ENCODE results near the gene EYA4. TPM values are rescaled to one million over a fixed set of nuclear protein-coding genes. Genes with fewer than 3 reads are reported as not detected.
A peak's percentile ranks its signal among the peaks of the same experiment; 100 is the strongest.

The EYA4 gene
- total RNA-seq, 1 experiment from 2014 or later: 10.0 TPM

DNA sequence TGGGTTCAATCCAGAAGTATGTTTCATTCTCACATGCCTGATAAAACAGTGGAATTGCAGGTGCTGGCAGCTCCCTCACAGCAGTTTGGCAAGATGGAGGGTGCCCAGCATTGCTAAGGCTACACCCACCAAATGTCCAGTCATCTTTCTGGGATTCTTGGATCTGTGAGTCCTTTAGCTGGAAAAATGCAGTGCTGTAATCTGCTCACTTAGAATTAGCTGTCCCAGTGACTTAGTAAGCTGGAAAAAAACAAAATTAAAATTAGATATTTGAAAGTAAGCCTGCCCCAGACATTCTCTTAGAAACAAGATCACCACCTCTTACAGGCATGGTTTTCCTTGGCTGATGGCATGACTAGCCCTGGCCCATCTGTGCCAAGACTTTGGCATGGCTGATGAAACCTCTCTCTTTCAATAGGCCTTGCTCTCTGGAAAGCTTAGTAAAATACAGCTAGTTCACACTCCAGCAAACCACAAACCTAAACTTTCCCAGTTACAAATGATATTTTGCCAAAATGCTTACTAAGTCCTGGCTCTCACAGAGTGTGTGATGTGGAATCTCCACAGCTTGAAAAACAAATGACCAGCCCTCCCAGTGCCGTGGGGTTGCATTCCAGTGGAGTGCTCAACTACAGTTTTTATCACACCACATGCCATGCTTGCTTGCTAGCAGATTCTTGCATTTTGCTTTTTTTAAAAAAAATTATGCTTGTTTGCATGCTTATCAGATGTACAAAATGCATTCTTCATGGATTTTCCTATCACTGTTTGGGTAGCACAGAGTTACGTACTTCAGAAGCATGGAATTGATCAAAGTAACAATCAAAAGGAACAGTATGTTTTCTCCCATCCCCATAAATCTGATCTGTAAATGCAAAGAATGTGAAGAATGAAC, 261.5 kb downstream of the EYA4 start:
- DNase-seq: peak; percentile 12

DNA sequence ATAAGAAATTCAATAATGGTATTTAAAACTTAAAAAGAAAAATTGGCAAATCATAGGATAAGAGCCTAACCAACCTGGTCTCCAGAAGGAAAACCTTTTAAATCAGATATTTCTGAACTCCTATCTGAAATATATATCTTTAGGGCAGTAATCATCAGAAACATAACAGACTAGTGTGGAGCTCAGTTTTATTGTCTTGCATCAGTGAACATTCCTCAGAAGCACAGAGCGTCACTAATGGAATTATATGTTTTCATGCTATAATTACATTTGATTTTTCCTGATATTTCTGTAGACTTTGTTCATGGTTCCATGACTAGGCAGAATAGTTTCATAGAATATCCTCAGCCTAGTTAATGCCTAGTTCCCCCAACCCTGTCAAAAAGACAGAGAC, 262.2 kb downstream of the EYA4 start:
- no peaks in the 10 kb centered on the region for H3K9me2 ChIP-seq (replicated peaks; ENCODE audit: low read length)
- H4K20me1 ChIP-seq (ENCODE audit: low read length): no peaks in the 10 kb centered on the region
- no peak overlapping the region for H2AFZ ChIP-seq (ENCODE audit: low read length)
- H3K9ac ChIP-seq (ENCODE audit: low read length): no peak overlapping the region
- H3K4me2 ChIP-seq (ENCODE audit: low read length): no peak overlapping the region
- ATAC-seq: no peak
- H3K27me3 ChIP-seq (ENCODE audit: low read length): no peaks in the 10 kb centered on the region
- no peak for TF ChIP-seq EZH2phosphoT487 (IDR thresholded peaks at IDR 0.05; ENCODE audit: borderline replicate concordance, low read length)
- TF ChIP-seq, protein P1, sequence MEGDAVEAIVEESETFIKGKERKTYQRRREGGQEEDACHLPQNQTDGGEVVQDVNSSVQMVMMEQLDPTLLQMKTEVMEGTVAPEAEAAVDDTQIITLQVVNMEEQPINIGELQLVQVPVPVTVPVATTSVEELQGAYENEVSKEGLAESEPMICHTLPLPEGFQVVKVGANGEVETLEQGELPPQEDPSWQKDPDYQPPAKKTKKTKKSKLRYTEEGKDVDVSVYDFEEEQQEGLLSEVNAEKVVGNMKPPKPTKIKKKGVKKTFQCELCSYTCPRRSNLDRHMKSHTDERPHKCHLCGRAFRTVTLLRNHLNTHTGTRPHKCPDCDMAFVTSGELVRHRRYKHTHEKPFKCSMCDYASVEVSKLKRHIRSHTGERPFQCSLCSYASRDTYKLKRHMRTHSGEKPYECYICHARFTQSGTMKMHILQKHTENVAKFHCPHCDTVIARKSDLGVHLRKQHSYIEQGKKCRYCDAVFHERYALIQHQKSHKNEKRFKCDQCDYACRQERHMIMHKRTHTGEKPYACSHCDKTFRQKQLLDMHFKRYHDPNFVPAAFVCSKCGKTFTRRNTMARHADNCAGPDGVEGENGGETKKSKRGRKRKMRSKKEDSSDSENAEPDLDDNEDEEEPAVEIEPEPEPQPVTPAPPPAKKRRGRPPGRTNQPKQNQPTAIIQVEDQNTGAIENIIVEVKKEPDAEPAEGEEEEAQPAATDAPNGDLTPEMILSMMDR (conservative IDR thresholded peaks at IDR 0.05; ENCODE audit: low read depth, low read length): no peak
- no peak for TF ChIP-seq EZH2 (IDR thresholded peaks at IDR 0.05; ENCODE audit: low read length, unreplicated experiment)
- H3K4me3 ChIP-seq (ENCODE audit: low read length): no peak overlapping the region
- ChIA-PET CTCF (no interaction called here), POLR2A (ENCODE audit: unreplicated experiment) (no interaction called here)
- no peak overlapping the region for H3K27ac ChIP-seq (ENCODE audit: low read length)
- 0 out of 2 replicates have a peak, but pooled peaks cover 3% of the 10 kb centered on the region for H3K4me1 ChIP-seq (ENCODE audit: insufficient read depth, low read length)
- no peaks in the 10 kb centered on the region for H3K9me3 ChIP-seq (ENCODE audit: low read length)
- intact Hi-C loops (cut with micrococcal nuclease): no loop called here
- DNase-seq: no peak
- no peaks in the 10 kb centered on the region for H3K79me2 ChIP-seq (ENCODE audit: low read length)
- no peaks in the 10 kb centered on the region for H3F3A ChIP-seq (ENCODE audit: low read length, unreplicated experiment)
- no peaks in the 10 kb centered on the region for H3K36me3 ChIP-seq (ENCODE audit: low read depth, low read length)
- BruUV-seq (replicated peaks): no TSS peak

More for the DNA sequence above, 261.5 kb downstream of the EYA4 start:
- Histone ChIP-seq H3K4me2 (ENCODE audit: low read length) (no peak overlapping the region), H3K27me3 (ENCODE audit: low read length) (no peaks in the 10 kb centered on the region), H3F3A (ENCODE audit: low read length, unreplicated experiment) (no peaks in the 10 kb centered on the region), H2AFZ (ENCODE audit: low read length) (no peak overlapping the region), H3K4me3 (ENCODE audit: low read length) (no peak overlapping the region), H3K4me1 (ENCODE audit: insufficient read depth, low read length) (0 out of 2 replicates have a peak, but pooled peaks cover 3% of the 10 kb centered on the region), H3K9ac (ENCODE audit: low read length) (no peak overlapping the region), H4K20me1 (ENCODE audit: low read length) (no peaks in the 10 kb centered on the region), H3K9me2 (replicated peaks; ENCODE audit: low read length) (no peaks in the 10 kb centered on the region), H3K36me3 (ENCODE audit: low read depth, low read length) (no peaks in the 10 kb centered on the region), H3K27ac (ENCODE audit: low read length) (no peak overlapping the region), H3K9me3 (ENCODE audit: low read length) (no peaks in the 10 kb centered on the region), H3K79me2 (ENCODE audit: low read length) (no peaks in the 10 kb centered on the region)
- intact Hi-C loops (cut with micrococcal nuclease): no loop called here
- TF ChIP-seq, protein P1 (conservative IDR thresholded peaks at IDR 0.05; ENCODE audit: low read depth, low read length): no peak
- TF ChIP-seq EZH2phosphoT487 (IDR thresholded peaks at IDR 0.05; ENCODE audit: borderline replicate concordance, low read length): no peak
- no peak for TF ChIP-seq EZH2 (IDR thresholded peaks at IDR 0.05; ENCODE audit: low read length, unreplicated experiment)
- peak; percentile 51 for ATAC-seq
- ChIA-PET CTCF (no interaction called here), POLR2A (ENCODE audit: unreplicated experiment) (no interaction called here)
- no TSS peak for BruUV-seq (replicated peaks)

DNA sequence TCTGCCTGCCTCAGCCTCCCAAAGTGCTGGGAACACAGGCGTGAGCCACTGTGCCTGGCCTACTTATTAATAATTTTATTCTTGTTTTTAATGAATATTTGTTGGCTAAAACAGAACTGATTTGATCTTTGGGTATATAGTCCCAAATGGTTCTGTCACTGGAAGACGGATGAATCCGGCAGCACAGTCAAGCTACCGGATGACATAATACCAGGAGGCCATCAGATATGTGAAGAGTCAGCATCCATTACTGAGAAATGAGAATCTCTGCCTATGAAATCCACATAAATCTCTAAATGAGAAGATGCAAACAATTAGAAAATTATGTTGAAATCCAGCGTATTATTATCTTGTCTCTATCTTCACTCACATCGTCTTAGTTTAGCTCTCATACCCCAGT, 263.0 kb downstream of the EYA4 start:
- POLR2A ChIA-PET (ENCODE audit: unreplicated experiment): no interaction called here
- no peak overlapping the region for H3K4me2 ChIP-seq (ENCODE audit: low read length)
- H3K4me3 ChIP-seq (ENCODE audit: low read length): no peak overlapping the region
- BruUV-seq (replicated peaks): no TSS peak
- no peaks in the 10 kb centered on the region for H3K36me3 ChIP-seq (ENCODE audit: low read depth, low read length)
- CTCF ChIA-PET: no interaction called here
- TF ChIP-seq, protein P1 (conservative IDR thresholded peaks at IDR 0.05; ENCODE audit: low read depth, low read length): no peak
- TF ChIP-seq EZH2 (IDR thresholded peaks at IDR 0.05; ENCODE audit: low read length, unreplicated experiment) (no peak), EZH2phosphoT487 (IDR thresholded peaks at IDR 0.05; ENCODE audit: borderline replicate concordance, low read length) (no peak)
- H3F3A ChIP-seq (ENCODE audit: low read length, unreplicated experiment): no peaks in the 10 kb centered on the region
- H4K20me1 ChIP-seq (ENCODE audit: low read length): no peaks in the 10 kb centered on the region
- H3K9me3 ChIP-seq (ENCODE audit: low read length): no peaks in the 10 kb centered on the region
- ATAC-seq: no peak
- 0 out of 2 replicates have a peak, but pooled peaks cover 3% of the 10 kb centered on the region for H3K4me1 ChIP-seq (ENCODE audit: insufficient read depth, low read length)
- no peaks in the 10 kb centered on the region for H3K27me3 ChIP-seq (ENCODE audit: low read length)
- H3K9me2 ChIP-seq (replicated peaks; ENCODE audit: low read length): no peaks in the 10 kb centered on the region
- no peak overlapping the region for H3K27ac ChIP-seq (ENCODE audit: low read length)
- no peak overlapping the region for H3K9ac ChIP-seq (ENCODE audit: low read length)
- H2AFZ ChIP-seq (ENCODE audit: low read length): no peak overlapping the region
- H3K79me2 ChIP-seq (ENCODE audit: low read length): no peaks in the 10 kb centered on the region
- intact Hi-C loops (cut with micrococcal nuclease): loop anchor here (2.0 kb wide), 1 partner anchor 313 kb away; no protein-coding TSS in a partner anchor
- DNase-seq: no peak

All from PC-3 (cell line).